AML-193 (cell line): ENCODE results near the gene BFSP1.

Experiments used
- DNase-seq, 2 experiments: peaks; one replicate each; lab custom pipeline; 2025; lab: John Stamatoyannopoulos, UW

The BFSP1 gene

GRCh38 chr20:17497821-17498580 lies 33.2 kb downstream of the BFSP1 start:
- no peak for DNase-seq

- no peak for DNase-seq
Measured at GRCh38 chr20:17495826-17496225, 35.4 kb downstream of the BFSP1 start.

- DNase-seq, result no peak
Measured at GRCh38 chr20:17494201-17494600, 37.0 kb downstream of the BFSP1 start.

GRCh38 chr20:17493173-17493572 lies 38.0 kb downstream of the BFSP1 start:
- DNase-seq, result no peak

GRCh38 chr20:17491488-17491887 lies 39.7 kb downstream of the BFSP1 start:
- DNase-seq, result no peak

GRCh38 chr20:17491041-17491440 lies 40.1 kb downstream of the BFSP1 start:
- no peak for DNase-seq

GRCh38 chr20:17490501-17490900 lies 40.7 kb downstream of the BFSP1 start:
- no peak for DNase-seq

GRCh38 chr20:17488916-17489600 lies 42.1 kb downstream of the BFSP1 start:
- DNase-seq, result no peak

GRCh38 chr20:17485017-17485416 lies 46.2 kb downstream of the BFSP1 start:
- no peak for DNase-seq

GRCh38 chr20:17482536-17482935 lies 48.6 kb downstream of the BFSP1 start:
- DNase-seq, result no peak

GRCh38 chr20:17481661-17482060 lies 49.5 kb downstream of the BFSP1 start:
- no peak for DNase-seq

- no peak for DNase-seq
Measured at GRCh38 chr20:17480696-17481095, 50.5 kb downstream of the BFSP1 start.

- DNase-seq, result no peak
Measured at GRCh38 chr20:17479063-17479657, 52.0 kb downstream of the BFSP1 start.

- no peak for DNase-seq
Measured at GRCh38 chr20:17473659-17474058, 57.5 kb downstream of the BFSP1 start.

GRCh38 chr20:17471606-17472187 lies 59.5 kb downstream of the BFSP1 start:
- no peak for DNase-seq

GRCh38 chr20:17470973-17471372 lies 60.2 kb downstream of the BFSP1 start:
- DNase-seq, result no peak

GRCh38 chr20:17470521-17470920 lies 60.7 kb downstream of the BFSP1 start:
- no peak for DNase-seq

GRCh38 chr20:17469246-17470030 lies 61.7 kb downstream of the BFSP1 start:
- no peak for DNase-seq

GRCh38 chr20:17468073-17468840 lies 62.9 kb downstream of the BFSP1 start:
- DNase-seq, result no peak

GRCh38 chr20:17467120-17467655 lies 64.0 kb downstream of the BFSP1 start:
- no peak for DNase-seq

GRCh38 chr20:17466641-17467040 lies 64.5 kb downstream of the BFSP1 start:
- no peak for DNase-seq
